Endodermal cell (in vitro differentiated cells): ENCODE data around the gene CEP170B. TPM values are rescaled to one million over a fixed set of nuclear protein-coding genes. Genes with fewer than 3 reads are reported as not detected.
A peak's percentile ranks its signal among the peaks of the same experiment; 100 is the strongest.

Experiments used
- DNase-seq: peaks from one replicate; pipeline ENCODE4 v3.0.0-alpha.2; 2017
- H3K27ac ChIP-seq: 2 replicates; pipeline ENCODE4 v1.5.1; 2013; ENCODE audit warnings: mild to moderate bottlenecking, low read depth, low read length, moderate library complexity
- H3K27me3 ChIP-seq: 2 replicates; pipeline ENCODE4 v1.6.1; 2013; ENCODE audit warnings: mild to moderate bottlenecking, low read length, moderate library complexity; ENCODE audit not compliant: insufficient read depth, control insufficient read depth, poor library complexity, severe bottlenecking
- H3K36me3 ChIP-seq: 2 replicates; pipeline ENCODE4 v1.7.0; 2013; ENCODE audit warnings: mild to moderate bottlenecking, low read length, moderate library complexity; ENCODE audit not compliant: control insufficient read depth, insufficient read depth
- H3K4me1 ChIP-seq: one replicate; pipeline ENCODE4 v1.7.0; 2013; ENCODE audit warnings: low read length; ENCODE audit not compliant: control insufficient read depth, insufficient read depth
- H3K4me3 ChIP-seq: 2 replicates; pipeline ENCODE4 v1.5.1; 2013; ENCODE audit warnings: mild to moderate bottlenecking, low read length, moderate library complexity
- H3K9ac ChIP-seq: 2 replicates; pipeline ENCODE4 v1.6.1; 2013; ENCODE audit warnings: mild to moderate bottlenecking, low read length, moderate library complexity; ENCODE audit not compliant: poor library complexity, severe bottlenecking; ENCODE audit errors: extremely low read depth
- H3K9me3 ChIP-seq: 2 replicates; pipeline ENCODE4 v1.6.1; 2013; ENCODE audit warnings: mild to moderate bottlenecking, low read length, moderate library complexity; ENCODE audit not compliant: control insufficient read depth
- H3K27ac Mint-ChIP-seq: 2 replicates; pipeline ENCODE4 v1.8.0; 2020; ENCODE audit warnings: mixed read lengths
- H3K27me3 Mint-ChIP-seq: 2 replicates; pipeline ENCODE4 v1.8.0; 2021; ENCODE audit warnings: mild to moderate bottlenecking, mixed read lengths; ENCODE audit not compliant: insufficient read depth
- H3K36me3 Mint-ChIP-seq: 2 replicates; pipeline ENCODE4 v1.8.0; 2020; ENCODE audit warnings: low read depth, mixed read lengths
- H3K4me1 Mint-ChIP-seq: 2 replicates; pipeline ENCODE4 v1.8.0; 2020; ENCODE audit warnings: mixed read lengths
- H3K4me3 Mint-ChIP-seq: 2 replicates; pipeline ENCODE4 v1.8.0; 2020; ENCODE audit warnings: mild to moderate bottlenecking, moderate library complexity, mixed read lengths
- H3K9me3 Mint-ChIP-seq: 2 replicates; pipeline ENCODE4 v1.8.0; 2020; ENCODE audit warnings: mild to moderate bottlenecking, mixed read lengths
- WGBS, 2 experiments: methylation state at CpG; one replicate each; pipeline versions ENCODE4 v1.1.5 to v1.1.7; 2013; ENCODE audit warnings: missing lambda C conversion rate in 2 of 2, mixed read lengths in 1 of 2; ENCODE audit not compliant: insufficient coverage in 1 of 2, insufficient read length in 1 of 2; 5-methylcytosine and 5-hydroxymethylcytosine counted together
- total RNA-seq, 2 donors: library from RNA; stranded (reverse); fragmentation: NEBNext Ultra II Directional in 1 of 2; extraction: Animal tissue kit (Norgen Biotek cat#: 25700) in 1 of 2; gene quantifications; 2 replicates in 1 of 2; 3 replicates in 1 of 2; pipeline ENCODE4 v1.2.1, GENCODE V29; 2021
- TF ChIP-seq, protein P1 (sequence below): fragments of 200-600 bp; sonication (generic); conservative IDR thresholded peaks from 2 replicates; pipeline ENCODE4 v1.5.0; 2021; ENCODE audit warnings: antibody characterized with exemption, mild to moderate bottlenecking

CEP170B gene
- total RNA-seq, 2 donors from 2014 or later: 38.9 to 43.1 TPM

DNA sequence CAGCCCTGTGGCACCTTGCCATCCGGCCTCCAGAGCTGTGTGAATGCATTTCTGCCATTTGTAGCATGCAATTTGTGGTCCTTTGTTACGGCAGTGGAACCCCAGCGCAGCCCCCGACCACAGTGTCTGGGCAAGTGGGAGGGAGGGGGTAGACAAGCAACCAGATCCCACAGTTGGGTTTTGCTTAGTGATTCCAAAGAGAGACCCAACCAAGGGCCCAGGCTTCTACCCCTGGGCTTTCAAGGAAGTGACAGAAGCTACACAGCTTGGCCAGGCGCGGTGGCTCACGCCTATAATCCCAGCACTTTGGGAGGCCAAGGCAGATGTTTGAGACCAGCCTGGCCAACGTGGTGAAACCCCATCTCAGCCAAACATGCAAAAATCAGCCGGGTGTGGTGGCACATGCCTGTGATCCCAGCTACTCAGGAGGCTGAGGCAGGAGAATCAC lies 46.3 kb upstream of the CEP170B start:
- WGBS, 2 experiments: 91 to 95% methylated on average over 9 of the region's 9 CpGs
- no peak overlapping the region for H3K9ac ChIP-seq
- TF ChIP-seq, protein P1, sequence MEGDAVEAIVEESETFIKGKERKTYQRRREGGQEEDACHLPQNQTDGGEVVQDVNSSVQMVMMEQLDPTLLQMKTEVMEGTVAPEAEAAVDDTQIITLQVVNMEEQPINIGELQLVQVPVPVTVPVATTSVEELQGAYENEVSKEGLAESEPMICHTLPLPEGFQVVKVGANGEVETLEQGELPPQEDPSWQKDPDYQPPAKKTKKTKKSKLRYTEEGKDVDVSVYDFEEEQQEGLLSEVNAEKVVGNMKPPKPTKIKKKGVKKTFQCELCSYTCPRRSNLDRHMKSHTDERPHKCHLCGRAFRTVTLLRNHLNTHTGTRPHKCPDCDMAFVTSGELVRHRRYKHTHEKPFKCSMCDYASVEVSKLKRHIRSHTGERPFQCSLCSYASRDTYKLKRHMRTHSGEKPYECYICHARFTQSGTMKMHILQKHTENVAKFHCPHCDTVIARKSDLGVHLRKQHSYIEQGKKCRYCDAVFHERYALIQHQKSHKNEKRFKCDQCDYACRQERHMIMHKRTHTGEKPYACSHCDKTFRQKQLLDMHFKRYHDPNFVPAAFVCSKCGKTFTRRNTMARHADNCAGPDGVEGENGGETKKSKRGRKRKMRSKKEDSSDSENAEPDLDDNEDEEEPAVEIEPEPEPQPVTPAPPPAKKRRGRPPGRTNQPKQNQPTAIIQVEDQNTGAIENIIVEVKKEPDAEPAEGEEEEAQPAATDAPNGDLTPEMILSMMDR: no peak
- H3K4me3 ChIP-seq: no peak overlapping the region
- peaks cover 5% of the 10 kb centered on the region for H3K4me1 Mint-ChIP-seq
- peaks cover 5% of the 10 kb centered on the region for H3K36me3 Mint-ChIP-seq
- peaks cover 7% of the 10 kb centered on the region for H3K36me3 ChIP-seq
- H3K4me1 ChIP-seq: no peaks in the 10 kb centered on the region
- peaks cover 4% of the 10 kb centered on the region for H3K27me3 Mint-ChIP-seq
- DNase-seq: peak; percentile 31
- H3K9me3 ChIP-seq: no peaks in the 10 kb centered on the region
- H3K9me3 Mint-ChIP-seq: no peaks in the 10 kb centered on the region
- no peak overlapping the region for H3K4me3 Mint-ChIP-seq
- no peaks in the 10 kb centered on the region for H3K27me3 ChIP-seq
- no peak overlapping the region for H3K27ac Mint-ChIP-seq
- H3K27ac ChIP-seq: no peak overlapping the region

- TF ChIP-seq, protein P1: no peak
- Histone ChIP-seq H3K27ac (no peak overlapping the region), H3K4me3 (no peak overlapping the region), H3K36me3 (peaks cover 7% of the 10 kb centered on the region), H3K4me1 (no peaks in the 10 kb centered on the region), H3K9me3 (no peaks in the 10 kb centered on the region), H3K9ac (no peak overlapping the region), H3K27me3 (peaks cover 2% of the 10 kb centered on the region)
- peaks cover under 1% of the 10 kb centered on the region for H3K9me3 Mint-ChIP-seq
- no peak overlapping the region for H3K27ac Mint-ChIP-seq
- WGBS, 2 experiments: 91 to 98% methylated on average over 11 to 12 of the region's 12 CpGs
- H3K36me3 Mint-ChIP-seq: peaks cover 5% of the 10 kb centered on the region
- H3K4me3 Mint-ChIP-seq: no peak overlapping the region
- H3K27me3 Mint-ChIP-seq: peaks cover 10% of the 10 kb centered on the region
- peaks cover 5% of the 10 kb centered on the region for H3K4me1 Mint-ChIP-seq
- DNase-seq: peak; percentile 44
Observed at GRCh38 chr14:104819361-104819781, 45.7 kb upstream of the CEP170B start.

GRCh38 chr14:104820669-104821228 lies 44.3 kb upstream of the CEP170B start:
- WGBS, 2 experiments: 50 to 51% methylated on average over 16 to 22 of the region's 22 CpGs
- Mint-ChIP-seq H3K27me3 (peaks cover 24% of the 10 kb centered on the region), H3K4me3 (no peak overlapping the region), H3K4me1 (peaks cover 5% of the 10 kb centered on the region), H3K27ac (no peak overlapping the region), H3K9me3 (peaks cover 9% of the 10 kb centered on the region), H3K36me3 (peaks cover 5% of the 10 kb centered on the region)
- TF ChIP-seq, protein P1: peak; percentile 76
- H3K36me3 ChIP-seq: peaks cover 7% of the 10 kb centered on the region
- H3K4me1 ChIP-seq: no peaks in the 10 kb centered on the region
- peak; percentile 91 for DNase-seq
- H3K9ac ChIP-seq: no peak overlapping the region
- H3K4me3 ChIP-seq: no peak overlapping the region
- no peak overlapping the region for H3K27ac ChIP-seq
- H3K9me3 ChIP-seq: no peaks in the 10 kb centered on the region
- peaks cover 16% of the 10 kb centered on the region for H3K27me3 ChIP-seq
